Uterus (tissue), 4 donors: ENCODE results near the gene NGRN. TPM values are rescaled to one million over a fixed set of nuclear protein-coding genes. Genes with fewer than 3 reads are reported as not detected.

ENCODE experiments used
- DNase-seq, 2 donors: peaks; one replicate each; pipeline ENCODE4 v3.0.0-alpha.2; 2019 to 2020
- H3K27ac ChIP-seq, 2 donors: fragments of 200-600 bp; sonication (generic); 1 replicate in 1 of 2; 2 replicates in 1 of 2; pipeline ENCODE4 v1.5.1; 2016 to 2018
- H3K27me3 ChIP-seq, 2 donors: fragments of 200-600 bp; sonication (generic); one replicate each; pipeline ENCODE4 v1.5.1; 2018 to 2019; ENCODE audit warnings: control low read depth in 1 of 2
- H3K36me3 ChIP-seq, 2 donors: fragments of 200-600 bp; sonication (generic); one replicate each; pipeline ENCODE4 v1.5.1; 2019; ENCODE audit warnings: control low read depth in 1 of 2
- H3K4me1 ChIP-seq, 2 donors: fragments of 200-600 bp; sonication (generic); one replicate each; pipeline ENCODE4 v1.5.1; 2018 to 2019; ENCODE audit warnings: control low read depth in 1 of 2
- H3K4me3 ChIP-seq, 2 donors: fragments of 200-600 bp; sonication (generic); 1 replicate in 1 of 2; 2 replicates in 1 of 2; pipeline ENCODE4 v1.5.1; 2018 to 2019; ENCODE audit warnings: mild to moderate bottlenecking in 1 of 2
- H3K9me3 ChIP-seq, 2 donors: fragments of 200-600 bp; sonication (generic); one replicate each; pipeline ENCODE4 v1.5.1; 2019; ENCODE audit warnings: control low read depth in 1 of 2
- POLR2A ChIP-seq, 2 donors: fragments of 450-650 bp; IDR thresholded peaks; one replicate each; pipeline ENCODE4 v1.6.1; 2016; ENCODE audit warnings: antibody characterized with exemption in 2 of 2, mild to moderate bottlenecking in 1 of 2, moderate library complexity in 1 of 2
- intact Hi-C: fragments of 100-400 bp; cut with DNase I; formaldehyde crosslinking; loops from one replicate; pipeline ENCODE4 v1.15.1; 2023; ENCODE audit warnings: low total_unique reads
- small RNA-seq: library from RNA; depleted of rRNA; stranded (forward); fragments of <200 nt; gene quantifications from one replicate; pipeline ENCODE3, GENCODE V24; 2016
- total RNA-seq, 4 donors: library from RNA; depleted of rRNA in 3 of 4; stranded (reverse); fragments of >200 nt in 3 of 4; gene quantifications; one replicate each; pipeline versions ENCODE4 v1.1.0 to v1.2.4, GENCODE V29; 2014 to 2023
- TF ChIP-seq, protein P1 (sequence below), 4 experiments: fragments of 200-600 bp in 2 of 4; fragments of 450-650 bp in 2 of 4; sonication (generic) in 2 of 4; IDR thresholded peaks; one replicate each; pipeline ENCODE4 v1.5.1; 2016 to 2019; ENCODE audit warnings: antibody characterized with exemption in 4 of 4, mild to moderate bottlenecking in 2 of 4, moderate library complexity in 1 of 4
- donor health status: DM: yes; HTN: yes; CAD: no.

Gene NGRN
- total RNA-seq, 4 donors from 2014 or later: 35.6 to 119 (median 69.4) TPM

DNA sequence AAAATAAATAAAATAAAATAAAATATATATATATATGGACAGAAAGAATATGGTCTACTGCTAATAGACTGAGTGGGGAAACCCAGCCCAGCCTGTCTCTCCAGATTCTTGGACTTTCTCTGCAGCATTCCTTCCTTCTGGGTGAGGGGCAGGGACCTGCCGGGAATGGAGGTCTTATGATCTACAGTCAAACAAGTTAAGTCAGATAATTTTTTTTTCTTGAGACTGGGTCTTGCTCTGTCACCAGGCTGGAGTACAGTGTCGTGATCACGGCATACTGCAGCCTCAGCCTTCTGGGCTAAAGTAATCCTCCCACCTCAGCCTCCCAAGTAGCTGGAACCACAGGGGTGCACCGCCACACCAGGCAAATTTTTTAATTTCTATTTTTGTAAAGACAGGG is 53.1 kb downstream of the NGRN start:
- DNase-seq: no peak
- TF ChIP-seq, protein P1, sequence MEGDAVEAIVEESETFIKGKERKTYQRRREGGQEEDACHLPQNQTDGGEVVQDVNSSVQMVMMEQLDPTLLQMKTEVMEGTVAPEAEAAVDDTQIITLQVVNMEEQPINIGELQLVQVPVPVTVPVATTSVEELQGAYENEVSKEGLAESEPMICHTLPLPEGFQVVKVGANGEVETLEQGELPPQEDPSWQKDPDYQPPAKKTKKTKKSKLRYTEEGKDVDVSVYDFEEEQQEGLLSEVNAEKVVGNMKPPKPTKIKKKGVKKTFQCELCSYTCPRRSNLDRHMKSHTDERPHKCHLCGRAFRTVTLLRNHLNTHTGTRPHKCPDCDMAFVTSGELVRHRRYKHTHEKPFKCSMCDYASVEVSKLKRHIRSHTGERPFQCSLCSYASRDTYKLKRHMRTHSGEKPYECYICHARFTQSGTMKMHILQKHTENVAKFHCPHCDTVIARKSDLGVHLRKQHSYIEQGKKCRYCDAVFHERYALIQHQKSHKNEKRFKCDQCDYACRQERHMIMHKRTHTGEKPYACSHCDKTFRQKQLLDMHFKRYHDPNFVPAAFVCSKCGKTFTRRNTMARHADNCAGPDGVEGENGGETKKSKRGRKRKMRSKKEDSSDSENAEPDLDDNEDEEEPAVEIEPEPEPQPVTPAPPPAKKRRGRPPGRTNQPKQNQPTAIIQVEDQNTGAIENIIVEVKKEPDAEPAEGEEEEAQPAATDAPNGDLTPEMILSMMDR (IDR thresholded peaks at IDR 0.05): no peak
- no peak for TF ChIP-seq POLR2A (IDR thresholded peaks at IDR 0.05)
- intact Hi-C loops: no loop called here

GRCh38 chr15:90320062-90320884 is 54.8 kb downstream of the NGRN start:
- Histone ChIP-seq H3K4me1 (peaks cover 0 to 3% of the 10 kb centered on the region in 2 donors), H3K9me3 (no peaks in the 10 kb centered on the region), H3K27me3 (no peaks in the 10 kb centered on the region), H3K36me3 (no peaks in the 10 kb centered on the region), H3K4me3 (no peak overlapping the region), H3K27ac (peak overlapping the region; percentile 76 to 88)
- peak; percentile 87 to 88 for DNase-seq
- peak in 1 of 2 donors; percentile 23 for TF ChIP-seq POLR2A (IDR thresholded peaks at IDR 0.05)
- TF ChIP-seq, protein P1 (IDR thresholded peaks at IDR 0.05): peak; percentile 99 to 100 (median 100)
- intact Hi-C loops: loop anchor here (5.0 kb wide), 1 partner anchor 162 kb away; no protein-coding TSS in a partner anchor

More for the DNA sequence above, 53.1 kb downstream of the NGRN start:
- Histone ChIP-seq H3K9me3 (no peaks in the 10 kb centered on the region), H3K4me1 (peaks cover 0 to 3% of the 10 kb centered on the region in 2 donors), H3K27ac (peak overlapping the region in 1 of 2 donors; percentile 88), H3K27me3 (no peaks in the 10 kb centered on the region), H3K36me3 (no peaks in the 10 kb centered on the region), H3K4me3 (no peak overlapping the region)

- H3K4me3 ChIP-seq: no peak overlapping the region
- no peak for DNase-seq
- peak overlapping the region in 1 of 2 donors; percentile 88 for H3K27ac ChIP-seq
- H3K27me3 ChIP-seq: no peaks in the 10 kb centered on the region
- intact Hi-C loops: loop anchor here (5.0 kb wide), 1 partner anchor 161 kb away; no protein-coding TSS in a partner anchor
- TF ChIP-seq POLR2A (IDR thresholded peaks at IDR 0.05): no peak
- TF ChIP-seq, protein P1 (IDR thresholded peaks at IDR 0.05): no peak
- no peaks in the 10 kb centered on the region for H3K9me3 ChIP-seq
- no peaks in the 10 kb centered on the region for H3K36me3 ChIP-seq
- H3K4me1 ChIP-seq: peaks cover 0 to 3% of the 10 kb centered on the region in 2 donors
Observed at GRCh38 chr15:90320885-90321278, 55.4 kb downstream of the NGRN start.

Small RNAs within 50 kb of the gene (small RNA-seq; reads per million reads assigned to genes)
- not detected for gene AC091167.3
- gene RN7SL736P: not detected

Other genes starting within 250 kb of the NGRN start
- gene IDH2, start 163.2 kb upstream of the NGRN start, total RNA-seq: 10 to 100 TPM in 3 of 4 donors, 1 to 10 TPM in 1; 4.1 to 93.8 (median 21.5) TPM
- gene SEMA4B, start 64.3 kb upstream of the NGRN start, total RNA-seq: 10 to 100 TPM in 3 of 4 donors, 1 to 10 TPM in 1; 6.7 to 50.1 (median 22.8) TPM
- gene CIB1, start 31.7 kb upstream of the NGRN start, total RNA-seq: 10 to 100 TPM in 3 of 4 donors, 1 to 10 TPM in 1; 9.5 to 80.7 (median 49.2) TPM
- gene GDPGP1, start 31.5 kb upstream of the NGRN start, total RNA-seq: 10 to 100 TPM in 1 of 4 donors, 1 to 10 TPM in 1, under 1 TPM in 2; under 0.01 to 15.0 (median 4.0) TPM
- gene TTLL13, start 16.1 kb upstream of the NGRN start, total RNA-seq: under 1 TPM in 1 of 4 donors, not detected in 3; 0.41 TPM
- gene ZNF774, start 86.6 kb downstream of the NGRN start, total RNA-seq: 1 to 10 TPM in 3 of 4 donors, under 1 TPM in 1; 0.51 to 5.5 (median 3.8) TPM
- 100 to 1,000 TPM; 195 to 777 (median 290) TPM for gene IQGAP1, start 122.6 kb downstream of the NGRN start, total RNA-seq